Transverse colon (tissue), 3 donors: ENCODE data around the gene GNS.

Experiments
- EP300 ChIP-seq: sonication (generic); formaldehyde crosslinking; IDR thresholded peaks from one replicate; pipeline ENCODE4 v1.6.1; 2017; ENCODE audit warnings: antibody characterized with exemption, low read depth
- TF ChIP-seq, protein P1 (sequence below), 5 experiments: fragments of 200-600 bp in 3 of 5; fragments of 450-650 bp in 2 of 5; sonication (generic) in 3 of 5; IDR thresholded peaks; 1 replicate in 2 of 5; 2 replicates in 3 of 5; pipeline ENCODE4 v1.5.1; 2016 to 2017; ENCODE audit warnings: antibody characterized with exemption in 5 of 5, inconsistent platforms in 3 of 5, mild to moderate bottlenecking in 2 of 5, moderate library complexity in 1 of 5

GRCh38 chr12:64688219-64688618, 71.0 kb downstream of the GNS start:
- TF ChIP-seq, protein P1, sequence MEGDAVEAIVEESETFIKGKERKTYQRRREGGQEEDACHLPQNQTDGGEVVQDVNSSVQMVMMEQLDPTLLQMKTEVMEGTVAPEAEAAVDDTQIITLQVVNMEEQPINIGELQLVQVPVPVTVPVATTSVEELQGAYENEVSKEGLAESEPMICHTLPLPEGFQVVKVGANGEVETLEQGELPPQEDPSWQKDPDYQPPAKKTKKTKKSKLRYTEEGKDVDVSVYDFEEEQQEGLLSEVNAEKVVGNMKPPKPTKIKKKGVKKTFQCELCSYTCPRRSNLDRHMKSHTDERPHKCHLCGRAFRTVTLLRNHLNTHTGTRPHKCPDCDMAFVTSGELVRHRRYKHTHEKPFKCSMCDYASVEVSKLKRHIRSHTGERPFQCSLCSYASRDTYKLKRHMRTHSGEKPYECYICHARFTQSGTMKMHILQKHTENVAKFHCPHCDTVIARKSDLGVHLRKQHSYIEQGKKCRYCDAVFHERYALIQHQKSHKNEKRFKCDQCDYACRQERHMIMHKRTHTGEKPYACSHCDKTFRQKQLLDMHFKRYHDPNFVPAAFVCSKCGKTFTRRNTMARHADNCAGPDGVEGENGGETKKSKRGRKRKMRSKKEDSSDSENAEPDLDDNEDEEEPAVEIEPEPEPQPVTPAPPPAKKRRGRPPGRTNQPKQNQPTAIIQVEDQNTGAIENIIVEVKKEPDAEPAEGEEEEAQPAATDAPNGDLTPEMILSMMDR (IDR thresholded peaks at IDR 0.05), result no peak
- TF ChIP-seq EP300, result no peak
